IPS-18a (cell line): ENCODE measurements around the gene VAC14.

Source experiments
- H3K27ac ChIP-seq: one replicate; pipeline ENCODE4 v1.5.1; 2013; ENCODE audit warnings: low read length
- H3K27me3 ChIP-seq: one replicate; pipeline ENCODE4 v1.6.1; 2013; ENCODE audit warnings: mild to moderate bottlenecking, low read length; ENCODE audit not compliant: control insufficient read depth, insufficient read depth
- H3K36me3 ChIP-seq: one replicate; pipeline ENCODE4 v1.6.1; 2013; ENCODE audit warnings: low read depth, low read length; ENCODE audit not compliant: control insufficient read depth
- H3K4me1 ChIP-seq: one replicate; pipeline ENCODE4 v1.6.1; 2013; ENCODE audit warnings: low read depth, low read length; ENCODE audit not compliant: control insufficient read depth
- H3K4me3 ChIP-seq: one replicate; pipeline ENCODE4 v1.5.1; 2013; ENCODE audit warnings: low read length
- H3K9ac ChIP-seq: one replicate; pipeline ENCODE4 v1.6.1; 2013; ENCODE audit warnings: mild to moderate bottlenecking, low read length, moderate library complexity
- H3K9me3 ChIP-seq: one replicate; pipeline ENCODE4 v1.6.1; 2013; ENCODE audit warnings: low read depth, low read length; ENCODE audit not compliant: control insufficient read depth

Gene VAC14

DNA sequence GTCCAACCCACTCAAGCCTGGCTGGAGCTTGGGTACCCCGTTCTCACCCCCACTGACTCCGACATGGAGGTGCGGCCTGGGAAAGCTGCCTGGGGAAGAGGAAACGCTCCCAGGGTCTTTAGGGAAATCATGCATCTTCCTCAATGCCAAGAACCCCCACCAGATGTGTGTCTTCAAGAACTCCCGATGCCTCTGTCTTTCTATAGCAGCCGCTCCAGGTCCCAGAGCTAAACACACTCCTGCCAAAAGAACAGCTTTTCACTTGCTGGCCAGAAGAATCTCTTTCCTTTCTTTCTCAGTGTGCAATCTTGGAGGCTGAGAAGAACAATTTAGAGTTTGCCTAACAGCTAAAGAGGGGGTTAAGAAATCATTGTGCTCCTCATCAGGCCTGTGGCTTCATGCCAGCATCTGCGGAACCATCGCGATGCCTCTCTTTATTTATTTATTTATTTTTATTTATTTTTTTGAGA, 74.0 kb downstream of the VAC14 start:
- Histone ChIP-seq H3K4me3 (no peak overlapping the region), H3K4me1 (no peaks in the 10 kb centered on the region), H3K9ac (no peak overlapping the region), H3K27me3 (no peaks in the 10 kb centered on the region), H3K27ac (no peak overlapping the region), H3K36me3 (peaks cover 9% of the 10 kb centered on the region), H3K9me3 (no peaks in the 10 kb centered on the region)

DNA sequence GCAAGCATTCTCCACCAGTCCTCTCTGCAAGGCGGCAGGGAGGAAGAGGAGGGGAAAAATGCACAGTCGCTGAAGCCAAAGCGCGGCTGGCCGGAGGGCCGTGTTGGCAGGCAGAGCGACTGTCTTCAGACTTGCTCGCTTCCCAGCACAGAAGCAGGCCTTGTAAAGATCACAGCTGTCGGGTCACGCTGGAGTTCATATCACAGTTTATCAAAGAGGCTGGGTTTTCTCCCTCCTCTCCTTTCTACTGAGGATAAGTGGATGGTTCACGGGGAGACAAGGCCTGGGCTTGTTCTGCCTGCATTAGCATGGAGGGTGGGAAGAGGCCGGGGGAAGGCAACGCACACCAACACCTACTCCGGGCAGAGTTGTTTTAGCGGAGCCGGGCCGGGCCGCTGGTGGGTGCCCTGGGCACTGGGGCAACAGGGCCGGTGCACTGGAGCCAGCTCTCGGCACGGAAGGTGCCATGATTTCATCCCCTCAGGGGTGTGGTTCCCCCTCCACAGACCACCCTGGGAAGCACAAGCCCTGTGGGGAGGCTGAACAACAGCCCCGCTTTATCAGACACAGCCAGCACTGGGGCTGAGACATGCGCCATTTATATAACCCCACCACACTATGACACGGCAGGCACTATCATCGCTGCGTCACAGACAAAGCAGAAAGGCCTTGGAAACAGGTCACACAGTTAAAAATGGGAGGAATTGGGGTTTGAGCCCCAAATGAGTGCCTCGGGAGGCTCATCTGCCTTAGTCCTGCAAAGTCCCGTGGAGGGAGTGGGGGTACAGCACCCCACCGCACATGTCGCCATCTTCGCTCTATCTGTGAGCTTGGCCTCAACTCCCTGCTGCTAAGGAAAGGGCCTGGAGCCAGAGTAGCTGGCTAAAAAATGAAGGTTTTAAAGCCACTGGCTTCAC, 74.8 kb downstream of the VAC14 start:
- Histone ChIP-seq H3K27me3 (no peaks in the 10 kb centered on the region), H3K4me1 (no peaks in the 10 kb centered on the region), H3K9ac (no peak overlapping the region), H3K4me3 (no peak overlapping the region), H3K27ac (no peak overlapping the region), H3K9me3 (no peaks in the 10 kb centered on the region), H3K36me3 (peaks cover 8% of the 10 kb centered on the region)

DNA sequence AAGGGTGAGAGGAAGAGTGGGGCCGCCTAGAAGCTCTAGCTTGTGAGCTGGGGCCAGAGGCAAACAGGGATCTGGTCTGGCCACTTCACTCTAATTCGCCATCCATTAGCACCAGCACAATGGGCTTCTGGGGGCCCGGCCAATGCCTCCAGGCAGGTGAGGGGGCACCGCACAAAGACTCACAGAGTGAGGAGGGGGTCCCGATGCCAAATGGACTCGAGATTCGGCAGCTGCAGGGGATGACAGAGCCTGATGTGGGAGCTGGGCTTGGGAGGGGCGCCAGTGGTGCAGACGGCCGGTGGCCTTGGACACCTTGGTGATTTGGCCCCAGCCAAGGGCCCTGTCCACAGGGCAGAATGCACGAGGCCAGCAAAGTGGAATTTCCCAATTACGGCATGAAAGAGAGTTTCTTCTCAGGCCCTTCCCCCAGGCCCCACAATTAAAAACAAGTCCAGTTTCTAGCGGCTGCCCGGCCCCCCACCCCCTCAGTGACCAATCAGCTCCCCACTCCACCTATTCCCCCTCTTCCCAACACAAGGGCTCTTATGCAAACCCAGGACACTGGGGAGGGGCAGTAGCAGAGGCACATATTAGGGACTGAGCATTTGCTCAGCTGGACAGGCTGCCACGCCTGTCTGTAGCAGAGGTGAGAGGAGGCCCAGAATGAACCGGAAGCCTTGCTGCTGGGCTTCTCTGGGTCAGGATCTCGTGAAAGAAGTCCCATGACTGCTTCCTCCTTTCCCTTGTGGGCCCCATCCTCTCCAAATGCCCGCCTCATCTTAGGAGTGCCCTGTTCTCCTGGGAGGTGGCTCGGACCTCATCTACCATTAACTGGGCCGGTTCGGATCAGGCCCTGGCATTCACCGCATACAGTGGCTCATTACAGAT, 75.7 kb downstream of the VAC14 start:
- no peaks in the 10 kb centered on the region for H3K4me1 ChIP-seq
- no peak overlapping the region for H3K4me3 ChIP-seq
- no peak overlapping the region for H3K27ac ChIP-seq
- H3K36me3 ChIP-seq = peaks cover 3% of the 10 kb centered on the region
- no peaks in the 10 kb centered on the region for H3K27me3 ChIP-seq
- no peak overlapping the region for H3K9ac ChIP-seq
- H3K9me3 ChIP-seq = no peaks in the 10 kb centered on the region

DNA sequence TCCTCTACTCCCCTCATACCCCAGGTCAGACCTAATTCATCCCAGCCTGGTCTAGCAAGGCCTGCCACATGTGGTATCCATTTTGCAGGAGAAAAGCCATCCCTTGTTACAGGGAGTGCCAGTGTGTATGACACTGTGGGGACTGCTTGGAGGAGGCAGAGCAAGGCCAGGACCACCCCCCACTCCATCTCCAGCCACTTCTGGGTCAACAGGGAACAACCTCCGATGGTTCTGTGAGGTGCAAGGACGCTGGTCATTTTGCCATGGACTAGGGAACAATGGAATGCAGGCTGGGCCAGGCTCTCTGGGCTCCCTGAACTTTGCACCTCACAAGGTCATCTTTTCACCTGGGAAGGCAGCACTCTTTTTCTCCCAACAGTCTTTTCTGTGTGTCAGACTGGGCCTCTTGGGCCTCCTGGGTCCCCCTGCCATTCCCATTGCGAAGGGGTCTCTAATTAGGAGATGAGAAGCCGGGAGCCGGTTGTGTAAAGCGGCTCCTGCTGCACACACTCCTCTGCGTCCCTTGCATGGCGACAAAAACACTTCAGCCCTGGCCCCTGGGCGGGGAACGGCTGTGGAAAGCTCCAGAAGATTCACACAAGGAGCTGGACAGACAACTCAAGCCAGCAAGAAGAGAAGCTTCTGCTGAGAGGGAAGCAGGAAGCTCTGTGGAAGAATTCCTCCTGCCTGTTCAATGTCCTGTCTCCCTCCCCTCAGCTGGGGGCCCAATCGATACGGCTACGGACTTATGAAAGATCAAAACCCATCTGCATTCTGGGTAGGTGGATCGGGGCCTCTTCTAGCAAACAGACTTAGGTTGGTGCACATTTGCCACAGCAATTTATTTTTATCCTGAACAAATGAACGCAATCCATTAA, 76.6 kb downstream of the VAC14 start:
- Histone ChIP-seq H3K9me3 (no peaks in the 10 kb centered on the region), H3K36me3 (peaks cover 3% of the 10 kb centered on the region), H3K4me1 (no peaks in the 10 kb centered on the region), H3K27me3 (no peaks in the 10 kb centered on the region), H3K27ac (no peak overlapping the region), H3K9ac (no peak overlapping the region), H3K4me3 (no peak overlapping the region)

DNA sequence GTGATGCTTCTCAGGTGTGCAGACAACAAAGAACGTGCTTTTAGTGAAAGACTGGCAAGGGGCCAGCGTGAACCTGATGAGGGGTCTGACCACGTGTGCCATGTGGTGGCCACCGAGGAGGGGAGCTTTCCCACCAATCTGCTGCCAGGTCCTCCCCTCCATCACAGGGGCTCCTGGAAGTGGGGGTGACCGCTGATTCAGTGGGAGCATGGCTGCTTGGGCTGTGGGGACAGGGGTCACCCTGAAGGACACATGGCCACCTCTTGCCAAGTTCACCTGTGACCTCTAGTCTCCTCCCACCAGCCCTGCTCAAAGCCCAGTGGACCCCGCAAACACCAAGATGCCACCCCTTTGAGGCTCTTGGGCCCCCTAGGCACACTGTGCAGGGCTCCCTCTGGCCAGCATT, 77.2 kb downstream of the VAC14 start:
- Histone ChIP-seq H3K27ac (no peak overlapping the region), H3K9me3 (no peaks in the 10 kb centered on the region), H3K36me3 (peaks cover 3% of the 10 kb centered on the region), H3K27me3 (no peaks in the 10 kb centered on the region), H3K4me1 (no peaks in the 10 kb centered on the region), H3K4me3 (no peak overlapping the region), H3K9ac (no peak overlapping the region)

DNA sequence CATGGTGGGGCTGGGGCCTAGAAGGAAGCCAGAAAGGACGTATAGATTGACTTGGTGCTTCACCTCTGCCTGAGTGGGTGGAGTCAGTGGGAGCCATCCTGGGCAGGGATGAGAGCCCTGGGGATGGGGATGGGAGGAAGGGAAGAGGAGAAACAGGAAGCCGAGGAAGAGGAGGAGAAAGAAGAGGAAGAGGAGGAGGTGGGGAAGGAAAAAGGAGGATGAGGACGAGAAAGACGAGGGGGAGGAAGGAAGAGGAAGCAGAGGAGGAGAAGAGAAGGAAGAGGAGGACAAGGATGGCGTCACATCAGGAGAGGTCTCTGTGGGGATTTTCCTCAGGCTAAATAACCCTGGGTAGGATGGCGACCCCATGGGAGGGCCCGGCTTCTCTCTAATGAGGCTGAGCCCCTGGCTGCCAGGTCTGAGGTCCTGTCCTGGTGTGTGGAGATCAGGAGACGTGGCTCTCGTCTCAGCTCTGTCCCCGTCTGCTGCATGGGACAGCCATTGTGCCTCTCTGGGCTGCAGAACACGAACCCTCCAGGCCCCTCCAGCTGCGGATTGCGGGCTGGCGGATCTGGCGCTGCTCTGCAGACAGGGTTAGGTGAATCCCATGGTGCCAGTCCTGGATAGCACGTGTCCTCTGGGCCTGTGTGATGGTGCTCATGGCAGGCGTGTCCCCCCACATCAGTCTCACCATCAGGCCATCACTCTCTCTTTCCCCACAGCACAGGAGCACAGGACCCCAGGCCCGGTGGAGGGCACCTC, 79.6 kb downstream of the VAC14 start:
- H3K4me3 ChIP-seq = no peak overlapping the region
- H3K4me1 ChIP-seq = no peaks in the 10 kb centered on the region
- H3K9ac ChIP-seq = no peak overlapping the region
- no peak overlapping the region for H3K27ac ChIP-seq
- H3K9me3 ChIP-seq = no peaks in the 10 kb centered on the region
- no peaks in the 10 kb centered on the region for H3K36me3 ChIP-seq
- no peaks in the 10 kb centered on the region for H3K27me3 ChIP-seq

DNA sequence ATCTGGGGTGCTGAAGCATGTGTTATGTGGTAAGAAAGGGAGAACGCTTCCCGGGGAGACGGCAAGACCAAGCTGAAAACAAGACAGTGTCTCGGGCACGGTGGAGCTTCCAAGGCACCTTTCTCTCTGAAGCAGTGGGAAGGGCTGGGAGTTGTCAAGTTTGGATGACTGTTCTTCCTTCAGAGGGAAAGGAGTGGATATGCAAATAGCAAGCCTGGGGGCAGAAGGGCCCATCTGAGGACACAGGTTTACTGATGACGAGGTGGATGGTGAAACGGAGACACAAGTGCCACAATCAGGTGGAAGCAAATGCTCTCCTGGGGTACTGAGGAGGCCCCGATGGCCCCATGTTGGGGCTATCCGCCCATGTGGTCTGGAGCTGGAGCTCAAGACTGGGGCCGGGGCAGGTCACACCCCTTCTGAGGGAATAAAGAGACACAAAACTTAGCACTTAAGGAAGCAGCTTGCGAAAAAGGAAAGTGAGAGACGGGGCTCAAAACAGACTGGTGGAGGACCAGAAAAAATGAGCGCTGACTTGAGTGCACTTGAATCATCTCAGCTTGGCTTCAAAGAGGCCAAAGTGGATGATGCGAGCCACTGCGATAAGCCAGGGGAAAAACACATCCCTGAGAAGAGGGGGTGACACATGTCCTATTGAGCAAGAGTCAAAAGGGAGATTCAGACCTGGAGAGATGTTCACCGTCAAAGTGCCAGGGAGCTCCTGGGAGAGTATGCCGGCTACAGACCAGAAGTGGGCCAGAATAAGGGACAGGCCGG, 80.3 kb downstream of the VAC14 start:
- Histone ChIP-seq H3K27me3 (no peaks in the 10 kb centered on the region), H3K4me3 (no peak overlapping the region), H3K9me3 (no peaks in the 10 kb centered on the region), H3K36me3 (no peaks in the 10 kb centered on the region), H3K4me1 (peaks cover 2% of the 10 kb centered on the region), H3K27ac (no peak overlapping the region), H3K9ac (no peak overlapping the region)

DNA sequence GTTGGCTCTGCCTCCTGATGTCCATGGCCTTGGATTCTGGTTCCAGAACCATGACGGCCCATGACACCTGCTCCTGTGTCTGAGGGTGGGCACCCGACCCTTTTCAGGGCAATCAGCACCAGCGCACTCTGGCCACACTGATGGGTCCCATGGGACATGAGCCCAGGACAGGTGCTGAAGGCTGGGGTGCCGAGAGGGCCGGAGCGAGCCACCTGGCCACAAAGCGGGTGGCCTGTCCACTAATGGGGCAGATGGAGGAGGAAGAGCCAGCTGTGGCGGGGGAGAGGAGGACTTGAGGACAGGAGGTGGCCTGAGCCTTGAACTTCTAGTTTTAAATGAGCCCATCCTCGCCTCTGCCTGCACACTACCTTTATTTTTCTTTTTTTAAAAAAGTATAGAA, 83.9 kb downstream of the VAC14 start:
- H3K27me3 ChIP-seq = no peaks in the 10 kb centered on the region
- H3K9ac ChIP-seq = no peak overlapping the region
- H3K4me1 ChIP-seq = peaks cover 24% of the 10 kb centered on the region
- no peaks in the 10 kb centered on the region for H3K9me3 ChIP-seq
- H3K36me3 ChIP-seq = no peaks in the 10 kb centered on the region
- H3K27ac ChIP-seq = no peak overlapping the region
- H3K4me3 ChIP-seq = no peak overlapping the region

DNA sequence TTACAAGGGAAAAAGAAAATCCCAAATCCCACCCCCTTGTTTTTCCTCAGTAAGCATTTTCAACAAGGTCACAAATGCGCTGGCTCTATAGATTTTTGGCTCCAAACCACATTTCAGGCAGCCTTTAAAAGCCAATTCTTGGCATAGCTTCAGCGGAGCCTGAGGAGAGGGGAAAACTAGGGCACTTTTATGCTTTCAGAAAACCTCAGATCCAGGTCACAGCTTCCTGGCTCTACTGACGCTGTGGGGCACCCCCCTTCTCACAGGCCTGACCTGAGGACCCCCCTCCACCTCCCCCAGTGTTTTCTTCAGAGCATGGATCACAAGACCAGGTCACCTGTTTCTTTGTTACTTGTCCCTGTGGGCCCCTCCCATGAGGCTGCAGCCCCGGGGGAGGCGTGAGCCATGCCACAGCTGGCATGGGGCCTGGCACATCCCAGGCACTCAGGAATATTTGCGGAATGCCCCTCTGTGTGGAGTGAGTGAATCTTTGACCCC, 85.0 kb downstream of the VAC14 start:
- Histone ChIP-seq H3K36me3 (no peaks in the 10 kb centered on the region), H3K9me3 (no peaks in the 10 kb centered on the region), H3K27me3 (no peaks in the 10 kb centered on the region), H3K9ac (no peak overlapping the region), H3K4me1 (peaks cover 24% of the 10 kb centered on the region), H3K27ac (no peak overlapping the region), H3K4me3 (no peak overlapping the region)
